CD4-positive, CD25-positive, alpha-beta regulatory T cell (primary cell): ENCODE measurements around the gene LHFPL2. TPM values are rescaled to one million over a fixed set of nuclear protein-coding genes. Genes with fewer than 3 reads are reported as not detected.

Experiments
- ATAC-seq, 2 donors: fragments of 150-1000 bp; cut with Tn5 transposase; one replicate each; pipeline ENCODE4 v1.10.0; 2021; ENCODE audit warnings: low read depth in 2 of 2, moderate number of reproducible peaks in 2 of 2, moderate library complexity in 1 of 2
- DNase-seq, 3 donors: peaks; one replicate each; pipeline versions ENCODE4 v3.0.0 to v3.0.0-alpha.2; 2012 to 2022; ENCODE audit warnings: mixed read lengths in 1 of 3
- H3K27ac ChIP-seq: one replicate; pipeline ENCODE4 v1.7.0; 2013; ENCODE audit warnings: mild to moderate bottlenecking, low read length; ENCODE audit not compliant: insufficient read depth, poor library complexity, severe bottlenecking
- H3K27me3 ChIP-seq: one replicate; pipeline ENCODE4 v1.7.0; 2013; ENCODE audit warnings: low read length; ENCODE audit not compliant: control insufficient read depth, insufficient read depth
- H3K36me3 ChIP-seq: one replicate; pipeline ENCODE4 v1.7.0; 2013; ENCODE audit warnings: mild to moderate bottlenecking, low read length, moderate library complexity; ENCODE audit not compliant: control insufficient read depth, insufficient read depth
- H3K4me1 ChIP-seq: 2 replicates; pipeline ENCODE4 v1.7.0; 2013; ENCODE audit warnings: mild to moderate bottlenecking, low read length; ENCODE audit not compliant: insufficient read depth, control insufficient read depth, poor library complexity, severe bottlenecking
- H3K4me3 ChIP-seq: one replicate; pipeline ENCODE4 v1.7.0; 2013; ENCODE audit warnings: low read depth, mild to moderate bottlenecking, low read length, moderate library complexity
- H3K9me3 ChIP-seq, 2 experiments: 1 replicate in 1 of 2; 2 replicates in 1 of 2; pipeline ENCODE4 v1.7.0; 2013; ENCODE audit warnings: low read length in 2 of 2, mild to moderate bottlenecking in 1 of 2, moderate library complexity in 1 of 2; ENCODE audit not compliant: control insufficient read depth in 2 of 2
- H3K27ac Mint-ChIP-seq, 3 donors: one replicate each; pipeline ENCODE4 v1.8.0; 2020 to 2022; ENCODE audit warnings: mild to moderate bottlenecking in 3 of 3, mixed read lengths in 3 of 3, moderate library complexity in 2 of 3
- H3K27me3 Mint-ChIP-seq: one replicate; pipeline ENCODE4 v1.8.0; 2022; ENCODE audit warnings: mild to moderate bottlenecking, mixed read lengths
- H3K36me3 Mint-ChIP-seq: one replicate; pipeline ENCODE4 v1.8.0; 2020; ENCODE audit warnings: mixed read lengths
- H3K4me1 Mint-ChIP-seq, 4 donors: one replicate each; pipeline ENCODE4 v1.8.0; 2020 to 2022; ENCODE audit warnings: mixed read lengths in 4 of 4, mild to moderate bottlenecking in 1 of 4
- H3K4me3 Mint-ChIP-seq, 4 donors: one replicate each; pipeline ENCODE4 v1.8.0; 2020 to 2022; ENCODE audit warnings: mild to moderate bottlenecking in 4 of 4, mixed read lengths in 4 of 4, moderate library complexity in 3 of 4
- H3K9me3 Mint-ChIP-seq, 7 donors: one replicate each; pipeline ENCODE4 v1.8.0; 2020 to 2022; ENCODE audit warnings: mixed read lengths in 7 of 7, mild to moderate bottlenecking in 3 of 7, moderate library complexity in 2 of 7
- polyA plus RNA-seq, 4 donors: library from polyadenylated mRNA; unstranded; fragments of 300-500 nt; fragmentation: Illumina TruSeq; gene quantifications; one replicate each; pipeline ENCODE4 v1.2.3, GENCODE V29; 2021
- total RNA-seq: library from RNA; stranded (reverse); gene quantifications from one replicate; pipeline ENCODE4 v1.2.3, GENCODE V29; 2022

The LHFPL2 gene
- total and polyA plus RNA-seq, 5 donors from 2014 or later = 0.11 to 0.47 (median 0.32) TPM

- ATAC-seq (no peak), DNase-seq (no peak)
- H3K4me3 ChIP-seq = no peak overlapping the region
- no peaks in the 10 kb centered on the region for H3K9me3 ChIP-seq
- no peak overlapping the region for H3K27ac ChIP-seq
- no peaks in the 10 kb centered on the region for H3K4me1 Mint-ChIP-seq
- H3K36me3 Mint-ChIP-seq = no peaks in the 10 kb centered on the region
- H3K27ac Mint-ChIP-seq = no peak overlapping the region
- H3K4me3 Mint-ChIP-seq = no peak overlapping the region
- H3K4me1 ChIP-seq = no peaks in the 10 kb centered on the region
- no peaks in the 10 kb centered on the region for H3K36me3 ChIP-seq
- H3K9me3 Mint-ChIP-seq = peaks cover 0 to 2% (median 0%) of the 10 kb centered on the region in 7 donors
- peaks cover 18% of the 10 kb centered on the region for H3K27me3 Mint-ChIP-seq
- peaks cover 7% of the 10 kb centered on the region for H3K27me3 ChIP-seq
Measured at GRCh38 chr5:78591138-78591612, 57.4 kb downstream of the LHFPL2 start.

- ATAC-seq (no peak), DNase-seq (no peak)
- Histone ChIP-seq H3K4me1 (no peaks in the 10 kb centered on the region), H3K36me3 (no peaks in the 10 kb centered on the region), H3K4me3 (no peak overlapping the region), H3K27ac (no peak overlapping the region), H3K9me3 (no peaks in the 10 kb centered on the region), H3K27me3 (peaks cover 7% of the 10 kb centered on the region)
- Mint-ChIP-seq H3K27ac (no peak overlapping the region), H3K9me3 (peaks cover 0 to 3% (median 0%) of the 10 kb centered on the region in 7 donors), H3K4me1 (no peaks in the 10 kb centered on the region), H3K27me3 (peaks cover 18% of the 10 kb centered on the region), H3K36me3 (no peaks in the 10 kb centered on the region), H3K4me3 (no peak overlapping the region)
Measured at GRCh38 chr5:78589923-78590322, 58.6 kb downstream of the LHFPL2 start.

GRCh38 chr5:78588507-78588906 lies 60.1 kb downstream of the LHFPL2 start:
- H3K27me3 Mint-ChIP-seq = peaks cover 8% of the 10 kb centered on the region
- Histone ChIP-seq H3K9me3 (no peaks in the 10 kb centered on the region), H3K4me1 (no peaks in the 10 kb centered on the region), H3K4me3 (no peak overlapping the region), H3K36me3 (no peaks in the 10 kb centered on the region), H3K27ac (no peak overlapping the region), H3K27me3 (peaks cover under 1% of the 10 kb centered on the region)
- H3K27ac Mint-ChIP-seq = no peak overlapping the region
- peaks cover 0 to 3% (median 0%) of the 10 kb centered on the region in 7 donors for H3K9me3 Mint-ChIP-seq
- DNase-seq = no peak
- no peak overlapping the region for H3K4me3 Mint-ChIP-seq
- H3K36me3 Mint-ChIP-seq = no peaks in the 10 kb centered on the region
- no peak for ATAC-seq
- H3K4me1 Mint-ChIP-seq = no peaks in the 10 kb centered on the region

- DNase-seq (no peak), ATAC-seq (no peak)
- H3K27me3 Mint-ChIP-seq = peaks cover 8% of the 10 kb centered on the region
- H3K36me3 Mint-ChIP-seq = no peaks in the 10 kb centered on the region
- peaks cover 0 to 6% (median 0%) of the 10 kb centered on the region in 7 donors for H3K9me3 Mint-ChIP-seq
- no peak overlapping the region for H3K27ac Mint-ChIP-seq
- H3K4me3 Mint-ChIP-seq = no peak overlapping the region
- Histone ChIP-seq H3K4me1 (no peaks in the 10 kb centered on the region), H3K36me3 (no peaks in the 10 kb centered on the region), H3K9me3 (no peaks in the 10 kb centered on the region), H3K27ac (no peak overlapping the region), H3K27me3 (no peaks in the 10 kb centered on the region), H3K4me3 (no peak overlapping the region)
- H3K4me1 Mint-ChIP-seq = no peaks in the 10 kb centered on the region
Measured at GRCh38 chr5:78587775-78588291, 60.7 kb downstream of the LHFPL2 start.

GRCh38 chr5:78587081-78587774 lies 61.3 kb downstream of the LHFPL2 start:
- H3K27ac Mint-ChIP-seq = no peak overlapping the region
- H3K27ac ChIP-seq = no peak overlapping the region
- H3K4me1 ChIP-seq = no peaks in the 10 kb centered on the region
- H3K4me3 Mint-ChIP-seq = peak overlapping the region in 1 of 4 donors; percentile 10
- H3K36me3 ChIP-seq = no peaks in the 10 kb centered on the region
- no peaks in the 10 kb centered on the region for H3K4me1 Mint-ChIP-seq
- H3K27me3 ChIP-seq = no peaks in the 10 kb centered on the region
- peaks cover 8% of the 10 kb centered on the region for H3K27me3 Mint-ChIP-seq
- DNase-seq (no peak), ATAC-seq (no peak)
- H3K9me3 Mint-ChIP-seq = peaks cover 0 to 6% (median 0%) of the 10 kb centered on the region in 7 donors
- no peak overlapping the region for H3K4me3 ChIP-seq
- H3K36me3 Mint-ChIP-seq = no peaks in the 10 kb centered on the region
- H3K9me3 ChIP-seq = no peaks in the 10 kb centered on the region

GRCh38 chr5:78586251-78586650 lies 62.3 kb downstream of the LHFPL2 start:
- no peak for ATAC-seq

GRCh38 chr5:78578015-78578414 lies 70.6 kb downstream of the LHFPL2 start:
- DNase-seq = no peak
- no peak for ATAC-seq
- peaks cover 10% of the 10 kb centered on the region for H3K27me3 Mint-ChIP-seq

More at GRCh38 chr5:78586251-78586650, 62.3 kb downstream of the LHFPL2 start:
- no peaks in the 10 kb centered on the region for H3K4me1 ChIP-seq
- H3K9me3 Mint-ChIP-seq = peaks cover 0 to 7% (median 3%) of the 10 kb centered on the region in 7 donors
- H3K36me3 Mint-ChIP-seq = no peaks in the 10 kb centered on the region
- H3K4me3 Mint-ChIP-seq = no peak overlapping the region
- no peak overlapping the region for H3K27ac ChIP-seq
- no peak for DNase-seq
- H3K27ac Mint-ChIP-seq = no peak overlapping the region
- H3K4me3 ChIP-seq = no peak overlapping the region
- peaks cover 2% of the 10 kb centered on the region for H3K27me3 Mint-ChIP-seq
- H3K9me3 ChIP-seq = no peaks in the 10 kb centered on the region
- no peaks in the 10 kb centered on the region for H3K27me3 ChIP-seq
- no peaks in the 10 kb centered on the region for H3K36me3 ChIP-seq
- no peaks in the 10 kb centered on the region for H3K4me1 Mint-ChIP-seq

More at GRCh38 chr5:78578015-78578414, 70.6 kb downstream of the LHFPL2 start:
- H3K4me1 ChIP-seq = no peaks in the 10 kb centered on the region
- H3K27ac ChIP-seq = no peak overlapping the region
- no peak overlapping the region for H3K4me3 ChIP-seq
- no peaks in the 10 kb centered on the region for H3K36me3 Mint-ChIP-seq
- H3K36me3 ChIP-seq = no peaks in the 10 kb centered on the region
- no peaks in the 10 kb centered on the region for H3K27me3 ChIP-seq
- H3K9me3 ChIP-seq = no peaks in the 10 kb centered on the region
- H3K9me3 Mint-ChIP-seq = peaks cover 0 to 10% (median 2%) of the 10 kb centered on the region in 7 donors
- no peak overlapping the region for H3K27ac Mint-ChIP-seq
- no peak overlapping the region for H3K4me3 Mint-ChIP-seq
- no peaks in the 10 kb centered on the region for H3K4me1 Mint-ChIP-seq
